Bone marrow (tissue), 2 donors: ENCODE data around the gene PPARD.

Experiments used
- DNase-seq, 2 donors: peaks; one replicate each; lab custom pipeline; 2025; lab: John Stamatoyannopoulos, UW

PPARD gene

GRCh38 chr6:35354361-35355135 lies 12.2 kb downstream of the PPARD start:
- no peak for DNase-seq

- DNase-seq: no peak
These were observed 14.0 kb downstream of the PPARD start for GRCh38 chr6:35356391-35356790.

- DNase-seq: no peak
These were observed 15.3 kb downstream of the PPARD start for GRCh38 chr6:35357677-35358076.

- no peak for DNase-seq
These were observed 15.7 kb downstream of the PPARD start for GRCh38 chr6:35358086-35358485.

GRCh38 chr6:35359346-35359743 lies 17.0 kb downstream of the PPARD start:
- DNase-seq: no peak

- DNase-seq: no peak
These were observed 17.5 kb downstream of the PPARD start for GRCh38 chr6:35359744-35360348.

- DNase-seq: no peak
These were observed 18.2 kb downstream of the PPARD start for GRCh38 chr6:35360349-35361138.

- no peak for DNase-seq
These were observed 19.8 kb downstream of the PPARD start for GRCh38 chr6:35362200-35362599.

GRCh38 chr6:35363293-35363750 lies 21.0 kb downstream of the PPARD start:
- DNase-seq: no peak

GRCh38 chr6:35365594-35366203 lies 23.3 kb downstream of the PPARD start:
- DNase-seq: no peak

- no peak for DNase-seq
These were observed 23.8 kb downstream of the PPARD start for GRCh38 chr6:35366204-35366596.

- no peak for DNase-seq
These were observed 25.3 kb downstream of the PPARD start for GRCh38 chr6:35367646-35368037.

- no peak for DNase-seq
These were observed 25.9 kb downstream of the PPARD start for GRCh38 chr6:35368038-35368887.

- DNase-seq: peak; percentile 67 to 88
These were observed 27.9 kb downstream of the PPARD start for GRCh38 chr6:35370124-35370741.

GRCh38 chr6:35370785-35371493 lies 28.6 kb downstream of the PPARD start:
- peak in 1 of 2 donors; percentile 31 for DNase-seq

GRCh38 chr6:35371494-35372262 lies 29.3 kb downstream of the PPARD start:
- no peak for DNase-seq

- no peak for DNase-seq
These were observed 30.3 kb downstream of the PPARD start for GRCh38 chr6:35372633-35373032.

GRCh38 chr6:35376281-35376680 lies 33.9 kb downstream of the PPARD start:
- DNase-seq: peak in 1 of 2 donors; percentile 25

GRCh38 chr6:35377002-35377401 lies 34.6 kb downstream of the PPARD start:
- DNase-seq: no peak

- DNase-seq: no peak
These were observed 35.9 kb downstream of the PPARD start for GRCh38 chr6:35378261-35378660.
